Erythroblast (primary cell): ENCODE data around the gene SKIC8.

Experiments used
- GATA1 ChIP-seq: IDR thresholded peaks from 2 replicates; pipeline ENCODE4 v1.6.1; 2011; ENCODE audit warnings: low read depth, mild to moderate bottlenecking, control low read depth, low read length, moderate library complexity
- POLR2A ChIP-seq: IDR thresholded peaks from 2 replicates; pipeline ENCODE4 v1.6.1; 2011; ENCODE audit warnings: mild to moderate bottlenecking, low read length

DNA sequence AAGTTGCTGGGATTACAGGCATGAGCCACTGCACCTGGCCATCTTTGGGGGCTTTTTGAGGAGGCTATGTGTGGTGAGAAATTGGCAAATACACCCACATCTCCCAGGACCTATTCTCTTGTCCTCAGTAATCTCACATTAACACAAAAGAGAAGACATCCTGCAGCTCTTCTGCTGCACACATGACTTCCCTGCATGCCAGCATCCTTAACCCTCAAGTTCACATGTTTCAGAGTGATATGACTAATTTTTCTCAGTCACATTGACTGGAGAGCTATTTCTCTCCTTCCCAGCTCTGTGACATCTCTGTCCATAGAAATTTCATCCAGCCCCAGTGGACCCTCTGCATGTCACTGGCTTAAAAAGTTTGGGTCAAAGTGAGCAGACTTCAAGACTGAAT is 1.9 kb upstream of the SKIC8 start:
- TF ChIP-seq POLR2A, result no peak
- no peak for TF ChIP-seq GATA1
